ENCODE measurements around the gene IQCB1.

DNA sequence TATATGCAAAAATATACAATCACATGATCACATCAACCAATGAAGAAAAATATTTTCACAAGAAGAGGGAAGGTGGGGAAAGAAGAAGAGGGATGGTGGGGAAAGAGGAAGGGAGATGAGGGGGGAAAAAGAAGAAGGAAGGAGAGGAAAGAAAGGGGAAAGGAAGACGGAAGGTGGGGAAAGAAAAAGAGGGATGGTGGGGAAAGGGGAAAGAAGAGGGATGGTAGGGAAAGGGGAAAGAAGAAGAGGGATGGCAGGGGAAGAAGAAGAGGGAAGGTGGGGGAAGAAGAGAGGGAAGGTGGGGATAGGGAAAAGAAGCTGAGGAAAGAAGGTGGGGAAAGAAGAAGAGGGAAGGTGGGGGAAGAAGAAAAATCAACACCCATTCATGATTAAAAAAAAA lies 82.1 kb downstream of the IQCB1 start:
- no peak for TF ChIP-seq CTCF (IDR thresholded peaks at IDR 0.05)
- no peak for TF ChIP-seq POLR2A (IDR thresholded peaks at IDR 0.05)
